ENCODE data around the gene MUSK.
"Not testable (repeated sequence)": the region's sequence is repeated elsewhere in the genome, so short reads cannot be mapped to it uniquely, and the experiment has no call there.

The MUSK gene

GRCh38 chr9:110820381-110820780 lies 151.8 kb downstream of the MUSK start:
- no peak for TF ChIP-seq CTCF (IDR thresholded peaks at IDR 0.05; ENCODE audit: borderline replicate concordance, control extremely low read depth, extremely low read depth, insufficient read depth, missing control alignments)
- in situ Hi-C loops (cut with MboI; ENCODE audit: low sequenced_read_pairs, unreplicated experiment), result no loop called here
- DNase-seq (ENCODE audit: low spot score), result no peak

- in situ Hi-C loops (cut with MboI; ENCODE audit: low sequenced_read_pairs, unreplicated experiment), result no loop called here
- peak; percentile 39 for DNase-seq (ENCODE audit: low spot score)
- no peak for TF ChIP-seq CTCF (IDR thresholded peaks at IDR 0.05; ENCODE audit: borderline replicate concordance, control extremely low read depth, extremely low read depth, insufficient read depth, missing control alignments)
These were observed 152.5 kb downstream of the MUSK start for GRCh38 chr9:110821064-110821463.

GRCh38 chr9:110825129-110825528 lies 156.5 kb downstream of the MUSK start:
- in situ Hi-C loops (cut with MboI; ENCODE audit: low sequenced_read_pairs, unreplicated experiment); DNase-seq (ENCODE audit: low spot score): not testable (repeated sequence)

GRCh38 chr9:110825950-110826349 lies 157.4 kb downstream of the MUSK start:
- no peak for TF ChIP-seq CTCF (IDR thresholded peaks at IDR 0.05; ENCODE audit: borderline replicate concordance, control extremely low read depth, extremely low read depth, insufficient read depth, missing control alignments)
- in situ Hi-C loops (cut with MboI; ENCODE audit: low sequenced_read_pairs, unreplicated experiment), result no loop called here
- DNase-seq (ENCODE audit: low spot score), result no peak

GRCh38 chr9:110826400-110826799 lies 157.8 kb downstream of the MUSK start:
- in situ Hi-C loops (cut with MboI; ENCODE audit: low sequenced_read_pairs, unreplicated experiment), result not testable (repeated sequence)

GRCh38 chr9:110828264-110828663 lies 159.7 kb downstream of the MUSK start:
- no peak for TF ChIP-seq CTCF (IDR thresholded peaks at IDR 0.05; ENCODE audit: borderline replicate concordance, control extremely low read depth, extremely low read depth, insufficient read depth, missing control alignments)
- DNase-seq (ENCODE audit: low spot score), result no peak
- in situ Hi-C loops (cut with MboI; ENCODE audit: low sequenced_read_pairs, unreplicated experiment), result no loop called here

More at GRCh38 chr9:110826400-110826799, 157.8 kb downstream of the MUSK start:
- DNase-seq (ENCODE audit: low spot score), result not testable (repeated sequence)

- in situ Hi-C loops (cut with MboI; ENCODE audit: low sequenced_read_pairs, unreplicated experiment), result no loop called here
- DNase-seq (ENCODE audit: low spot score), result no peak
- TF ChIP-seq CTCF (IDR thresholded peaks at IDR 0.05; ENCODE audit: borderline replicate concordance, control extremely low read depth, extremely low read depth, insufficient read depth, missing control alignments), result no peak
These were observed 161.9 kb downstream of the MUSK start for GRCh38 chr9:110830495-110830894.

- no peak for DNase-seq (ENCODE audit: low spot score)
- TF ChIP-seq CTCF (IDR thresholded peaks at IDR 0.05; ENCODE audit: borderline replicate concordance, control extremely low read depth, extremely low read depth, insufficient read depth, missing control alignments), result no peak
- in situ Hi-C loops (cut with MboI; ENCODE audit: low sequenced_read_pairs, unreplicated experiment), result no loop called here
These were observed 164.3 kb downstream of the MUSK start for GRCh38 chr9:110832926-110833325.

All from GM13976 (cell line).